Fibroblast of lung (primary cell): Measurements from ENCODE around the gene ALPK3. TPM values are rescaled to one million over a fixed set of nuclear protein-coding genes. Genes with fewer than 3 reads are reported as not detected.

Experiments used
- DNase-seq, 2 donors: peaks; one replicate each; pipeline versions ENCODE4 v3.0.0 to v3.0.0-alpha.2; 2010; ENCODE audit warnings: low read depth in 2 of 2
- H2AFZ ChIP-seq: 2 replicates; pipeline ENCODE4 v1.5.1; 2012; ENCODE audit warnings: low read length, control low read depth, inconsistent platforms
- H3K27ac ChIP-seq: 2 replicates; pipeline ENCODE4 v1.5.1; 2011; ENCODE audit warnings: low read length, control low read depth; ENCODE audit not compliant: insufficient read depth
- H3K27me3 ChIP-seq: 2 replicates; pipeline ENCODE4 v1.5.1; 2011; ENCODE audit warnings: mild to moderate bottlenecking, low read length; ENCODE audit not compliant: control insufficient read depth, insufficient read depth
- H3K36me3 ChIP-seq: 2 replicates; pipeline ENCODE4 v1.5.1; 2011; ENCODE audit warnings: low read length; ENCODE audit not compliant: control insufficient read depth, insufficient read depth
- H3K4me1 ChIP-seq: 2 replicates; pipeline ENCODE4 v1.5.1; 2011; ENCODE audit warnings: low read length; ENCODE audit not compliant: control insufficient read depth, insufficient read depth; ENCODE audit errors: extremely low read depth
- H3K4me2 ChIP-seq: 2 replicates; pipeline ENCODE4 v1.5.1; 2011; ENCODE audit warnings: low read length, control low read depth; ENCODE audit not compliant: insufficient read depth; ENCODE audit errors: extremely low read depth
- H3K4me3 ChIP-seq, 4 experiments: fragments of 200-600 bp in 1 of 4; sonication (generic) in 1 of 4; replicated peaks in 1 of 4; 2 replicates each; pipeline ENCODE4 v1.5.1; 2011 to 2016; ENCODE audit warnings: low read length in 4 of 4, low read depth in 3 of 4, mild to moderate bottlenecking in 3 of 4, control low read depth in 2 of 4, inconsistent platforms in 1 of 4, mixed read lengths in 1 of 4; ENCODE audit not compliant: insufficient read depth in 1 of 4; ENCODE audit errors: control extremely low read depth in 1 of 4
- H3K79me2 ChIP-seq: 2 replicates; pipeline ENCODE4 v1.5.1; 2012; ENCODE audit warnings: mild to moderate bottlenecking, low read length, inconsistent platforms; ENCODE audit not compliant: control insufficient read depth, insufficient read depth
- H3K9ac ChIP-seq: 2 replicates; pipeline ENCODE4 v1.5.1; 2011; ENCODE audit warnings: mild to moderate bottlenecking, low read length, control low read depth; ENCODE audit not compliant: insufficient read depth
- H3K9me3 ChIP-seq: 2 replicates; pipeline ENCODE4 v1.5.1; 2012; ENCODE audit warnings: low read depth, low read length; ENCODE audit not compliant: control insufficient read depth, insufficient read depth
- H4K20me1 ChIP-seq: 2 replicates; pipeline ENCODE4 v1.5.1; 2011; ENCODE audit warnings: low read length; ENCODE audit not compliant: control insufficient read depth, insufficient read depth; ENCODE audit errors: extremely low read depth
- EZH2 ChIP-seq: IDR thresholded peaks from 2 replicates; pipeline ENCODE4 v1.5.1; 2012; ENCODE audit warnings: low read length, control low read depth, mild to moderate bottlenecking; ENCODE audit errors: missing control alignments
- polyA plus RNA-seq, 2 donors: library from polyadenylated mRNA; depleted of rRNA in 1 of 2; stranded (reverse) in 1 of 2; unstranded in 1 of 2; fragments of >200 nt; gene quantifications; 2 replicates each; pipeline ENCODE4 v1.2.1, GENCODE V29; 2011 to 2012; ENCODE audit warnings: missing spikeins in 1 of 2
- total RNA-seq: library from RNA; depleted of rRNA; stranded (reverse); fragments of >200 nt; gene quantifications from 2 replicates; pipeline ENCODE4 v1.2.1, GENCODE V29; 2014
- TF ChIP-seq, protein P1 (sequence below), 2 donors: IDR thresholded peaks in 1 of 2; conservative IDR thresholded peaks in 1 of 2; 1 replicate in 1 of 2; 2 replicates in 1 of 2; pipeline ENCODE4 v1.5.1; 2011 to 2012; ENCODE audit warnings: low read length in 2 of 2, control low read depth in 1 of 2, inconsistent platforms in 1 of 2, low read depth in 1 of 2, mild to moderate bottlenecking in 1 of 2

ALPK3 gene
- total and polyA plus RNA-seq, 2 donors (not counting 1 experiment from before 2014, with no cell fraction given) = 0.03 to 0.50 TPM

DNA sequence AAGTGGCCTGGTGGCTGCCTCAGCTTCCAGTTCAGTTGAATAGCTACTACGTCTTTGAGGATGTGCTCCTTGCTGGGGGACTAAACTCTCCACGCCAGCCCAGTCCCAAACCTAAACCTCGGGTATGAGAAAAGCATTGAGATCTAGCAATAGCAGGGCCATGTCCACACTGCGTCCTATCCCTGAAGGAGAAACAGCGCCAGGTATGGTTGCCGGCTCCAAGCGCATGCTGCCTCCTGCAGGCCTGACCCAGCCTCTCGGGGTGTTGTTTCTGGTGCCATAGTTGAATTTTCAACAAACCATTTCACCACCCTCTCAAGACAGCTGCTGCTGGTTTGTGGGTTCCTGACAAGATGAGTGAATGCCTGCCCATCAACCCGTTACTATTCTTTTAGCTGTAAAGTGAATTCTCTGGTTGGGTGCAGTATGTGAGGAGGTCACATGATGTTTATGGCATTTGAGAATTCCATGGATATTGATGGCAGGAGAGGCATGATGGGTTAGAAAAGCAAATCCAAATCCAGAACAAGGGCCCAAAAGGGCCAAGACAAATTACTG lies 54.4 kb downstream of the ALPK3 start:
- no peak overlapping the region for H2AFZ ChIP-seq
- H4K20me1 ChIP-seq = no peaks in the 10 kb centered on the region
- H3K36me3 ChIP-seq = no peaks in the 10 kb centered on the region
- H3K27me3 ChIP-seq = peaks cover 10% of the 10 kb centered on the region
- no peaks in the 10 kb centered on the region for H3K79me2 ChIP-seq
- no peak overlapping the region for H3K4me3 ChIP-seq
- DNase-seq = no peak
- no peak overlapping the region for H3K9ac ChIP-seq
- H3K27ac ChIP-seq = no peak overlapping the region
- H3K4me2 ChIP-seq = no peak overlapping the region
- H3K9me3 ChIP-seq = no peaks in the 10 kb centered on the region
- TF ChIP-seq EZH2 = no peak
- TF ChIP-seq, protein P1, sequence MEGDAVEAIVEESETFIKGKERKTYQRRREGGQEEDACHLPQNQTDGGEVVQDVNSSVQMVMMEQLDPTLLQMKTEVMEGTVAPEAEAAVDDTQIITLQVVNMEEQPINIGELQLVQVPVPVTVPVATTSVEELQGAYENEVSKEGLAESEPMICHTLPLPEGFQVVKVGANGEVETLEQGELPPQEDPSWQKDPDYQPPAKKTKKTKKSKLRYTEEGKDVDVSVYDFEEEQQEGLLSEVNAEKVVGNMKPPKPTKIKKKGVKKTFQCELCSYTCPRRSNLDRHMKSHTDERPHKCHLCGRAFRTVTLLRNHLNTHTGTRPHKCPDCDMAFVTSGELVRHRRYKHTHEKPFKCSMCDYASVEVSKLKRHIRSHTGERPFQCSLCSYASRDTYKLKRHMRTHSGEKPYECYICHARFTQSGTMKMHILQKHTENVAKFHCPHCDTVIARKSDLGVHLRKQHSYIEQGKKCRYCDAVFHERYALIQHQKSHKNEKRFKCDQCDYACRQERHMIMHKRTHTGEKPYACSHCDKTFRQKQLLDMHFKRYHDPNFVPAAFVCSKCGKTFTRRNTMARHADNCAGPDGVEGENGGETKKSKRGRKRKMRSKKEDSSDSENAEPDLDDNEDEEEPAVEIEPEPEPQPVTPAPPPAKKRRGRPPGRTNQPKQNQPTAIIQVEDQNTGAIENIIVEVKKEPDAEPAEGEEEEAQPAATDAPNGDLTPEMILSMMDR (conservative IDR thresholded peaks at IDR 0.05 in 1 of 2, IDR thresholded peaks at IDR 0.05 in 1 of 2; ENCODE audit: low read depth in 1 of 2, low read length in 2 of 2) = no peak
- H3K4me1 ChIP-seq = no peaks in the 10 kb centered on the region

DNA sequence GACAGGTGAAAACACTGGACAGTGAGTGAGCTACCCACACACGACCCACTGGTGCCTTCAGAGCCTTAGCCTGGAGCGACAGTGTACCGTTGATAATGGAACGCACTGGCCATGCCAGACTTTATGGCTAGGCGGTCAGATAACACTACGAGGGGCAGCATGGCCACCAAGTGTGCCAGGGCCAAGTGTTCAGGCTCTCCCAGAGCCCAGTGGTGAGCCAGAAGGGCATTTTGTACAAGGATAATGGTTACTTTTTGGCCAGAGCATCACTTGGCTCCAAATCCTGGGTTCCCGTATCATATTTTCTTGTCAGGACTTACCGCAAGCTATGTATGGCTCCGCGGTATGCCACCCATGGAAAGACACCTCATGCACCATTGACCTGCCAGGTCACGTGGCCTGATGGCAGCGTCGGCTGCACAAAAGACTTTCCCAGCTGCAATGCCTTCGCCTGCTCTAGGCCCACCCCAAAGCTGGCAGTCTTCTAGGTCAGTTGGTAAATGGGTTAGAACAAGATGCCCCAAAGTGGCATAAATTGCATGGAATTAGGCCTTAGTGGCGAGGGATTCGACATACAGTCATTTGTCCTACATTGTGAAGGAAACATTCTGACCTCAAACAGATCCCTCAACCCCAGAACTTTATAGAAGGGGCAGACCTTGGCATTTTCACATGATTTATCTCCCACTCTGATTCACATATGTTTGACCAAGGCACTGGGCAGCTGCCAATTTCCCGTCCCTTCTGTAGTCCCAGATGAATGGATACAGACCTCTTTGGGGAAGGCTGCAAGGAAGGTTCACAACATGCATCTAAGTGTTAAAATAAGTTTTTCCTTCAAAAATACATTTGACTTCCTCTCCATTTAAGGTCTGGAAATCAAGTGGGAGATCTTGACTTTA lies 55.1 kb downstream of the ALPK3 start:
- no peak for TF ChIP-seq EZH2
- TF ChIP-seq, protein P1 (conservative IDR thresholded peaks at IDR 0.05 in 1 of 2, IDR thresholded peaks at IDR 0.05 in 1 of 2; ENCODE audit: low read depth in 1 of 2, low read length in 2 of 2) = no peak
- Histone ChIP-seq H3K9ac (no peak overlapping the region), H3K27me3 (peaks cover 9% of the 10 kb centered on the region), H3K79me2 (no peaks in the 10 kb centered on the region), H2AFZ (no peak overlapping the region), H3K36me3 (no peaks in the 10 kb centered on the region), H4K20me1 (no peaks in the 10 kb centered on the region), H3K4me1 (no peaks in the 10 kb centered on the region), H3K27ac (no peak overlapping the region), H3K4me2 (no peak overlapping the region), H3K4me3 (no peak overlapping the region), H3K9me3 (no peaks in the 10 kb centered on the region)
- peak in 1 of 2 donors; percentile 13 for DNase-seq

DNA sequence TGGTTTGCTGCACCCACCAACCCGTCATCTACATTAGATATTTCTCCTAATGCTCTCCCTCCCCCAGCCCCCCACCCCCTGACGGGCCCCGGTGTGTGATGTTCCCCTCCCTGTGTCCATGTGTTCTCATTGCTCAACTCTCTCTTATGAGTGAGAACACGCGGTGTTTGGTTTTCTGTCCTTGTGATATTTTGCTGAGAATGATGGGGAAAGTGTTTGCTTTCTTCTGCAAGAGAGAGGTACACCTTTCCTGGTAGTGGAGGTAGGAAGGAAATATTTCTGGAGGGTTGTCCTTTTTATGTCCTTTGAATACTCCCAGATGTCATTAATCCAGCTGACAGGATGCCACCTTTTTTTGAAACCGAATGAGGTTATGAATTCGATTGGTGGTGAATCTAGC lies 56.8 kb downstream of the ALPK3 start:
- H3K4me2 ChIP-seq = no peak overlapping the region
- H3K9me3 ChIP-seq = no peaks in the 10 kb centered on the region
- peaks cover 9% of the 10 kb centered on the region for H3K27me3 ChIP-seq
- no peak for TF ChIP-seq EZH2
- TF ChIP-seq, protein P1 (conservative IDR thresholded peaks at IDR 0.05 in 1 of 2, IDR thresholded peaks at IDR 0.05 in 1 of 2; ENCODE audit: low read depth in 1 of 2, low read length in 2 of 2) = no peak
- no peaks in the 10 kb centered on the region for H3K79me2 ChIP-seq
- H4K20me1 ChIP-seq = no peaks in the 10 kb centered on the region
- no peaks in the 10 kb centered on the region for H3K36me3 ChIP-seq
- no peak for DNase-seq
- no peak overlapping the region for H3K4me3 ChIP-seq
- no peak overlapping the region for H3K27ac ChIP-seq
- H2AFZ ChIP-seq = no peak overlapping the region
- H3K9ac ChIP-seq = no peak overlapping the region
- H3K4me1 ChIP-seq = no peaks in the 10 kb centered on the region
